Measurements from ENCODE around the gene KRTAP5-1. TPM values are rescaled to one million over a fixed set of nuclear protein-coding genes. Genes with fewer than 3 reads are reported as not detected.

KRTAP5-1 gene
- total RNA-seq, 1 donor from 2014 or later = not detected

- DNase-seq = no peak
Observed at GRCh38 chr11:1570896-1571759, 14.0 kb downstream of the KRTAP5-1 start.

- DNase-seq = no peak
Observed at GRCh38 chr11:1570531-1570895, 14.6 kb downstream of the KRTAP5-1 start.

- no peak for DNase-seq
Observed at GRCh38 chr11:1570001-1570453, 15.1 kb downstream of the KRTAP5-1 start.

GRCh38 chr11:1569251-1569780, 15.8 kb downstream of the KRTAP5-1 start:
- no peak for DNase-seq

GRCh38 chr11:1568441-1568911, 16.6 kb downstream of the KRTAP5-1 start:
- no peak for DNase-seq

- DNase-seq = no peak
Observed at GRCh38 chr11:1567721-1568100, 17.4 kb downstream of the KRTAP5-1 start.

GRCh38 chr11:1567052-1567720, 17.9 kb downstream of the KRTAP5-1 start:
- no peak for DNase-seq

GRCh38 chr11:1566381-1567051, 18.6 kb downstream of the KRTAP5-1 start:
- DNase-seq = no peak

- no peak for DNase-seq
Observed at GRCh38 chr11:1565904-1566247, 19.2 kb downstream of the KRTAP5-1 start.

- no peak for DNase-seq
Observed at GRCh38 chr11:1565173-1565903, 19.7 kb downstream of the KRTAP5-1 start.

- DNase-seq = peak; percentile 71
Observed at GRCh38 chr11:1564535-1565172, 20.4 kb downstream of the KRTAP5-1 start.

GRCh38 chr11:1563697-1564534, 21.2 kb downstream of the KRTAP5-1 start:
- DNase-seq = no peak

GRCh38 chr11:1563149-1563638, 21.9 kb downstream of the KRTAP5-1 start:
- no peak for DNase-seq

GRCh38 chr11:1562469-1563148, 22.5 kb downstream of the KRTAP5-1 start:
- no peak for DNase-seq

- no peak for DNase-seq
Observed at GRCh38 chr11:1561955-1562354, 23.1 kb downstream of the KRTAP5-1 start.

GRCh38 chr11:1561266-1561665, 23.8 kb downstream of the KRTAP5-1 start:
- no peak for DNase-seq

GRCh38 chr11:1560649-1561251, 24.3 kb downstream of the KRTAP5-1 start:
- DNase-seq = no peak

- DNase-seq = no peak
Observed at GRCh38 chr11:1560002-1560648, 25.0 kb downstream of the KRTAP5-1 start.

Measured in dermis blood vessel endothelial cell (primary cell).